ENCODE data around the gene REPS1. TPM values are rescaled to one million over a fixed set of nuclear protein-coding genes. Genes with fewer than 3 reads are reported as not detected.

REPS1 gene
- polyA plus RNA-seq, 1 of the 3 experiments (the other 2 are of a cell fraction), result 26.2 TPM

DNA sequence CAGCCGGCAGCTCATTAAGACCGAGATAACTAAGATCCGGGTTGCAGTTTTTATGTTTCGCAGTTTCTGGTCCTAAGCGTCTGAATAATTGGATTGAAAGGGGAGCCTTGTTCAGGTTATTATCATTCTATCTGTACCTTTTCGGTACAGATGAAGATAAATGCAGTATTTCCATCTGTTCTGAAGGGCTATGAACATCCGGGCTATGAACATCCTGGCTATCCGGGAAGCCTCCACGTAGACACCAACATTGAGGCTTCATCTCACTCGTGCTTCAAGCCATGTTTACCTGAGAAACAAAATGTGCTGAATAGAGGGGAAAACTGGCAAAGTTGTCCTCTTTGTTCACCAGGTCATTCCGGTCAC lies 399 bp upstream of the REPS1 start:
- DNase-seq, result no peak
- CTCF ChIA-PET, result interaction anchor here (0.6 to 5.3 kb wide), 18 partner anchors 8 to 377 kb away, joined by 3 to 38 read pairs (median 4); no protein-coding TSS in a partner anchor

DNA sequence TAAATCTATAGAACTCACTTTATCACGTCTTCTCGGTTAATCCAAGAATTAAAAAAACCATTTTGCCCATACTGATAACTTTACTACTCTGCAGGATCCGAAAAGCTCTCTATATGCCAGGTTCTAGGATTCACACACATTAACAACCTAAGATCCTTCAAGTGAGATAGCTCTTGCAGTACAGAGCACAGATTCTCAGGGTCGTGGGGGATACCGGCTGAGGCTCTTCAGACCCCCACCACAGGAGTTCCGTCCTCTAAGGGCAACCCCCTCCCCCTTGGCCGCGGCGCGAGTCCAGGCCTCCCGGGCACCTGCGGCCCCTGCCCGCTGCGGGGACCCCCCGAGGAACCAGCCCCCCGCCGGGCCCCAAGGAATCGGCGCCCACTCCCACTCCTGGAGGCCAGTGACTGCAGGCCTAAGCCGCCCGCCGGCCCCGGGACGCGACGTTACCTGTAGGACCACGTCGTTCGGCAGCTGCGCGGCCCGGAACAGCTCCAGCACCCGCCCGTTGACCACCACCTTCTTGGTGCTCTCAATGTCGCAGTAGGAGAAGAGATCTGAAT lies 892 bp downstream of the REPS1 start:
- Histone ChIP-seq H3F3A (replicated peaks; ENCODE audit: insufficient read depth) (peaks cover 3% of the 10 kb centered on the region), H3K4me1 (ENCODE audit: control insufficient read depth in 1 of 2, insufficient read depth in 2 of 2, low read depth in 1 of 2, low read length in 1 of 2) (peaks cover 0 to 8% of the 10 kb centered on the region in 2 experiments; a peak in 2 of 4 replicates), H3K36me3 (replicated peaks in 1 of 2; ENCODE audit: control insufficient read depth in 1 of 2, insufficient read depth in 2 of 2, low read length in 1 of 2) (no peaks in the 10 kb centered on the region), H3K79me2 (ENCODE audit: insufficient read depth) (peaks cover 54% of the 10 kb centered on the region), H3K9me2 (no peaks in the 10 kb centered on the region), H3K4me3 (ENCODE audit: low read depth in 2 of 2, low read length in 1 of 2) (peak overlapping the region; percentile 75 to 80), H3K9me3 (no peaks in the 10 kb centered on the region), H3K4me2 (peak overlapping the region; percentile 73), H3K9ac (peak overlapping the region; percentile 90), H3K27ac (ENCODE audit: low read depth in 2 of 2, low read length in 1 of 2) (peak overlapping the region; percentile 11 to 82; a peak in 2 of 4 replicates), H3K27me3 (ENCODE audit: insufficient read depth) (no peaks in the 10 kb centered on the region), H4K20me1 (ENCODE audit: insufficient read depth) (peaks cover 33% of the 10 kb centered on the region), H2AFZ (ENCODE audit: low read depth) (peak overlapping the region; percentile 81; the same call in 1 of the 2 replicates)
- CTCF ChIA-PET, result interaction anchor here (0.6 to 5.3 kb wide), 7 partner anchors 13 to 172 kb away, joined by 3 to 38 read pairs (median 4); no protein-coding TSS in a partner anchor
- WGBS (ENCODE audit: low lambda C conversion rate), result 1% methylated on average over 4 of the region's 35 CpGs
- POLR2A ChIA-PET, result interaction anchor here (0.7 kb wide), 1 partner anchor 171 kb away, joined by 4 read pairs; no protein-coding TSS in a partner anchor
- DNase-seq, result no peak
- TF ChIP-seq USF2 (IDR thresholded peaks at IDR 0.05; ENCODE audit: borderline replicate concordance, low read depth, low read length), result no peak
- TF ChIP-seq RFX5 (IDR thresholded peaks at IDR 0.05; ENCODE audit: low read length), result no peak
- TF ChIP-seq RXRA (IDR thresholded peaks at IDR 0.05; ENCODE audit: borderline replicate concordance, low read depth), result no peak
- TF ChIP-seq GABPA (IDR thresholded peaks at IDR 0.05; ENCODE audit: low read depth), result no peak
- TF ChIP-seq USF1 (IDR thresholded peaks at IDR 0.05; ENCODE audit: borderline replicate concordance, low read depth), result no peak
- TF ChIP-seq TAF1 (IDR thresholded peaks at IDR 0.05; ENCODE audit: borderline replicate concordance, low read depth, low read length), result no peak

More for the DNA sequence above, 399 bp upstream of the REPS1 start:
- Histone ChIP-seq H3F3A (replicated peaks; ENCODE audit: insufficient read depth) (no peaks in the 10 kb centered on the region), H3K4me1 (ENCODE audit: control insufficient read depth in 1 of 2, insufficient read depth in 2 of 2, low read depth in 1 of 2, low read length in 1 of 2) (peaks cover 0 to 6% of the 10 kb centered on the region in 2 experiments; a peak in 2 of 4 replicates), H3K4me2 (peak overlapping the region; percentile 73; the same call in 1 of the 2 replicates), H3K4me3 (ENCODE audit: low read depth in 2 of 2, low read length in 1 of 2) (peak overlapping the region; percentile 75 to 80), H3K9ac (peak overlapping the region; percentile 90; the same call in 1 of the 2 replicates), H3K27ac (ENCODE audit: low read depth in 2 of 2, low read length in 1 of 2) (peak overlapping the region in 1 of 2 experiments; percentile 69; a peak in 3 of 4 replicates), H4K20me1 (ENCODE audit: insufficient read depth) (peaks cover 25% of the 10 kb centered on the region), H3K27me3 (ENCODE audit: insufficient read depth) (no peaks in the 10 kb centered on the region), H2AFZ (ENCODE audit: low read depth) (peak overlapping the region; percentile 78; the same call in 1 of the 2 replicates), H3K79me2 (ENCODE audit: insufficient read depth) (peaks cover 41% of the 10 kb centered on the region), H3K9me2 (no peaks in the 10 kb centered on the region), H3K36me3 (replicated peaks in 1 of 2; ENCODE audit: control insufficient read depth in 1 of 2, insufficient read depth in 2 of 2, low read length in 1 of 2) (no peaks in the 10 kb centered on the region), H3K9me3 (no peaks in the 10 kb centered on the region)
- TF ChIP-seq GATA2 (CRISPR knock-in tag; IDR thresholded peaks at IDR 0.05) (peak; percentile 35; the same call in 1 of the 2 replicates), FOSL2 (IDR thresholded peaks at IDR 0.05; ENCODE audit: borderline replicate concordance, low read depth) (no peak)
- WGBS (ENCODE audit: low lambda C conversion rate), result 12% methylated on average over 11 of the region's 11 CpGs
- POLR2A ChIA-PET, result interaction anchor here (1.1 kb wide), 1 partner anchor 17 kb away, joined by 4 read pairs; no protein-coding TSS in a partner anchor
